TTC549 (cell line): ENCODE data around the gene HAUS3.
"Not testable (repeated sequence)": the region's sequence is repeated elsewhere in the genome, so short reads cannot be mapped to it uniquely, and the experiment has no call there.

ENCODE experiments used
- FAIRE-seq: peaks from 2 replicates; lab custom pipeline; 2012; peaks lifted over from hg19 to GRCh38; lab: Jason Lieb, UNC

HAUS3 gene

DNA sequence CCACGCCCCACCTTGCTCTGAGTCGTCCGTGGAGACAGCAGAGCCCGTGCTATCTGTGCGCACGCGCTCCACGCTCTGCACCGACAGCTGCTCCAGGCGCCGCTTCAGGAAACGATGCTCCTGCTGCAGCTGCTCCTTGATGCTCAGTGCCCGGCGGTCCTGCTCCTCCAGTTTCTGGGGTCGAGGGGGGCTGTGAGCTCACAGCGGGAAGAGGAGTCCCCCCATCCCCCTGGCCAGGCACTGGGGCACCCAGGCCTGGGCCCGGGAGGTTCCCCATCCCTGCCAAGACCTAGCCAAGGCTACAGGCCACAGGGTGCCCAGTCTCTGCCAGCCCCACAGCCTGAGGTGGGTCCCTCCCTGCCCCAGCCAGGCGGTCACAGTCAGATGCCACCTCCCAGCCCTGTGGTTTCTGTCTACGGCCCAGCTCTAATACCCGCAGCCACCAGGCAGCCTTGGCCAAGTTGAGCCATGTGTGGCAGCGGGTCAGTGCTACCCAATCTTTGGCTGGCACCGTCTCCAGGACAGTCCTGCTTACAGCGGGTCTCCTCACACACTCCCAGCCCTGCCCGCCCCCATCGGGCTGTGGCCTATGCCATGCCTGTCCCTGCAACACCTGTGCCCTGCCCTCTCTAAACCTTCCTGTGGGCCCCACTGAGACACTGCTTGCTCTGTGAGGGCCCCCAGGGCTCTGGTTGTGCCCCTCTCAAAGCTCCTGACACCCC, 9.3 kb upstream of the HAUS3 start:
- FAIRE-seq: no peak

DNA sequence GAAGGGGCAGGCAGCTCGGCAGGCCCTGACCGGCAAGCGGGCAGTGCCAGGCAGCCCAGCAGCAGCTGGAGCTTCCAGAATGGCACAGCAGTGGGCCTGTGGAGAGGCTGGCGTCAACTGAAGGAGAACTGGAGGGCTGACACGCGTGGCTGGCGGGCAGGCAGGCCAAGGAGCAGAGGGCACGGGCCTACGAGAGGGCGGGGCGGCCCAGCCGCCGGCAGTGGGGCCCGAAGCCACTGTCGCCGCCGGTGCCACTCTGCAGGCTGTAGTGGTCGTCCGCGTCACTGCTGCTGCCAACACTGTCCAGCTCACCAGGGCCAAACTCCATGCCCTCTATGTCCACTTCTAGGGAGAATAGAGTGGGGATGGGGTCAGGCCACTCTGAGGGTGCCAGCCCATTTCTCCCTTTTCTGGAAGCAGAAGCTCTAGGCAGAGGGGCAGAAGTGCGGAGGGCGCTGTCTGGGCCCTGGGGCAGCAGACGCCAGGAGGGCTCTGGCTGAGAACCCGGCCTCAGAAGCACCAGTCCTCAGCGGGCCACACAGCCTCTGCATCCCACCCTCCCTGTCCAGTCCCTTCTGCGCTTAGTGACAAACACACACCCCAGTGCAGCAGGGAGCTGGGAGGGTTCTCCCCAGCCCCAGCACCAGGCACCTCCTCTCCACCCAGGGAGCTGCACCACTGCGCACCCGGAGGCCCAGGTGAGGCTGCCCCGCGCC, 8.6 kb upstream of the HAUS3 start:
- FAIRE-seq: no peak

DNA sequence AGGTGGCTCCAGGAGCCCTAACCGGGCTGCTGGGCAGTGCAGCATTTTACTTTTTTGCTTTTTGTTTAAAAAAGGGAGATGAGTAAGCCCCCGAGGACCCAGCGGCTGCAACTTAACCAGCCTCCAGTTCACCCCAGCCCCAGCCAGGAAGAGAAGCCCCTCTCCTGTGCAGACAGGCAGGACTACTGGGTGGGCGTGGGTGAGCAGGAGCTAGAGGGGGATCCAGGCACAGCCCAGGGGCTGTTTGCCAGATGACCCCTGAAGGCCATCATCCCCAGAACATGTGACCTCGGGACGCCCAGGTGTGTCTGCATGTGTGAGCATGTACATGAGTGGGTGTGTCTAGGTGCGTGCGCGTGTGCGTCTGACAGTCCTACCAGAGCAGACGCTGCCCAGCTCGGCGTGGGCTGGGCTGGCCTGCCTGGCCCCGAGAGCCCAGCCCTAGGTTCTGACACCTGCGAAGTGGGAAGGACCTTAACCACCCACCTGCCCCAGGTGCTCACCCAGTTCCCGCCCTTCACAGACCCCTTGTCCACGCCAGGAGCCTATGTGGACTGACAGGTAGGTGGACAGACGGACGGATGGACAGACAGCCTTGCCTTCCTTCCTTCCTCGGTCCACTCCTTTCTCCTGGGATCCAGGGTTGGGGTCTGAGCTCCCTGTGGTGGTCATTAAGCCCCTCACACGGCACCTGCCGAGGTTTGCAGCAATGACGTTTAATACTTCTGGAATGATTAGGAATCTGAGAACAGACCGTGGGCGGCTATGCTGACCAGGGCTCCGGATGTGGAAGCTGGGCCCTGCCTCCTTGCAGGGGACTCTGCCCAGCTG, 7.8 kb upstream of the HAUS3 start:
- FAIRE-seq: no peak

DNA sequence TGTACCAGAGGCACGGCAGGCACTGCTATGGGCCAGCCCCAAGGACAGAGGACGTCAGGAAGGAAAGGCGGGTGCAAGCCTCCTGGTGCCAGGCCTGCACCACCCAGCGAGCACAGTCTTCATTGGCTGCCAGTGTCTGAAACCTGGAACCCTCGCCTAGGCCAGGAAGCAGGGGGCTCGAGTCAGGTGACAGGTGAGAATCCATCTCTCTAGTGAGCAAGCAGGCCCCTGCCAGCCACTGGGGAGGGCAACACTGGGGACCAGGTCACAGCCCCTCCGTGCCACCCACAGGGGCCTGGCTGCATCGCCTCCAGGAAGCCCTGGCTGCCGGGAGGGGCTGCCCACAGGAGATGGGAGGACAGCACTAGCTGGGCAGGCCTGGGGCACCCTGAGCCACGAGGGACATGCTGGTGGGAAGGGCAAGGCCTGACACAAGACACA, 6.9 kb upstream of the HAUS3 start:
- FAIRE-seq: no peak

DNA sequence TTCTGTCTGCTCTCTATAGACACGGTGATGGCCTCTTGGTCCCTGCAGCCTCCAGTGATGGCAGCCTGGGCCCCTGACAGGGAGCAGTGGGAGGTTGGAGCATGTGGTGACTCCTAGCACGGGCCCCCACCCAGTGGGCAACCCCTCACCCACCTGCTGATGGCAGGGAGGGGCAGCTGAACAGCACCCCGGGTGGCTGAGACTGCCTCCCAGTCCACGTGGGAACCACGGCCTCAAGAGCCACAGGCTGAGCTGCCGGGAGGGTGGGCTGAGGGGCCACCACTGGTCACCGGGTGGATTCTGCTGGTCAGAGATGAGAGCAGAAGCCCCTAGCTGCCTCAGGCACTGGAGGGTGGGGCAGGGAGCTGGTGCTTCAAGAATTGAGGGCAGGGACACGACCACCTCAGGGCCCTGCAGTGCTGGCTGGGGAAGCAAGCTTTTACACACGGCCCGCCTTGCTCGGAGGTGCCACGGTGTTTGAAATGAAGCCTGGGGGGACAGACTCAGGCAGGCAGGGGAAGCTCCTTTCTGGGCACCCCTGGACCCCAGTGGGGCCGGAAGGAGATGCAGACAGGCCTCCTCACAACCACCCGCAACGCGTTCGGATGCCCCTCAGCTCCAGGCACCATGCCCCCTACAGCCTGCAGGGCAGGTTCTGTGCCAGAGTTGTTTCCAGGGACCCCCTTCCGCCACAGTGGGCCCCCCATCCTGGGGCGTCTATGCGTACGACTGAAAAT, 6.3 kb upstream of the HAUS3 start:
- no peak for FAIRE-seq

DNA sequence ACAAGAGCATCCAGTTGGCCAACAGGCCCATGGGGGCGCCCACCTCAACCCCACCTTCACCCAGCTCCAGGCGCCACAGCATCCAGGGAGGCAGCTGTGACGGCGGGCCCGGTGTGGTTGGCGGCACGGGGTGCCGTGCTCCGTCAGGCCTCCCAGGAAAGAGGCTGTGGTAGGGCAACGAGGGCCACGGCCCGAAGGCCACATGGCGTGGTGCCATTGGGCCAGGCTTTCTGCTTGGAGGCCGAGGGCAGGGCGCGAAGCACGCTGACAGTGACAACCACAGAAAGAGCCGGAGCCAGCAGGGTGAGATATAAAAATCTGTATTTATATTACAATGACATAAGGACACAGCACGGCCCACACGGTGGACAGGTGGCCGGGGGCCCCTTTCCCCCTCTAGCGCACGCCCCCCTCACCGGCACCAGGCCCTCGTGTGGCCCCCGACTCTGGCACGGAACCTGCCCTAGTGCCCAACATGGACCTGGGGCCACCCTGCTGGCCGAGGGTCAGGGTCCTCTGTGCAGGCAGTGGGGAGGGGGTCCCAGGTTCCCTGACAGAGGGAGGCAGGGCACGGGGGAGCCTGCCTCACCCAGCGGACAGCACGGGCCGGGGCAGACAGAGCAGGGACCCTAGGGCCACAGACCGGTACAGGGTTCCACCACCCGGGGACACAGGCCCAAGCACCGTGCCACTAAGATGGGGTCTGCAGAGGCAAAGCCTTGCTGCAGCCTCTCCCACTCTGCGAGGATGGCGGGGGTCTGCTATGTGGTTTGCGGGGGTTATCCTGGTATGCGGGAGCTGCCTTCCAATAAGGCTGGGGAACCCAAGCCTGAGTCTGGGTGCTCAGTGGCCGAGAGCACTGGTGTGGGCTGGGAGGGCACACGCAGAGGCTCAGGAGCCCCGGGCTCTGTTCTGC, 5.5 kb upstream of the HAUS3 start:
- no peak for FAIRE-seq

DNA sequence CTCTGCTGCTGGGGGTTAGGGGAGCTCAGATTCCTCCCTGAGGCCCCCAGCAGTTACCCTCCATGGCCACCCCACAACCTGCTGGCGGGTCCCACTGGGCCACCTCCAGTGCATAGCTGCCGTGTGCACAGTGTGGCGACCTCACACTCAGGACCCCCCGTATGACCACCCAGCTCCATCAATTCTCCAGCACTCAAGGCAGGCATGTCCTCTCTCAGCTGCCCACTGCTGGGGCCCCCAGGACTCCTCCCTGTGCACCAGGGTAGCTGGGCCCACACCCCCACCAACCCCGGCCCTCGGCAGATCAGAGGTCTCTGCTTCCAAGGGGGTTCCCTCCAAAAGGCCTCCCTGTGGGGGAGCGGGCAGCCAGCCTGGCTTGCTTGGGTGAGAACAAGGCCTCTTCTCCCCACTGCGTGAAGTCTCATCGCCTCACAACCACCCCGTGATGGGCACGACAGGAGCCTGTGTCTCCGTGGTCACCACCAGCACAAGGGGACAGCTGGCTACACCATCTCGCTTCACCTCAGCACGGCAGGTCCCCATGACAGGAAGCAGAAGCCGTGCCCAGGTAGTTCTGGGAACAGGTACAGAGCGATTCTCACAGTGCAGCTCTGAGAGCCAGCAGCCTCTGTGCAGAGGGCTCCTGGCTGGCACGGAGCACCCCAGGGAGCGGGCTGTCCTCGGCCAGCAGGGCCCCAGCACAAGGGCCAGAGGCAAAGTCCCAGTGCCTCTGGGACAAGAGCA, 4.6 kb upstream of the HAUS3 start:
- no peak for FAIRE-seq

DNA sequence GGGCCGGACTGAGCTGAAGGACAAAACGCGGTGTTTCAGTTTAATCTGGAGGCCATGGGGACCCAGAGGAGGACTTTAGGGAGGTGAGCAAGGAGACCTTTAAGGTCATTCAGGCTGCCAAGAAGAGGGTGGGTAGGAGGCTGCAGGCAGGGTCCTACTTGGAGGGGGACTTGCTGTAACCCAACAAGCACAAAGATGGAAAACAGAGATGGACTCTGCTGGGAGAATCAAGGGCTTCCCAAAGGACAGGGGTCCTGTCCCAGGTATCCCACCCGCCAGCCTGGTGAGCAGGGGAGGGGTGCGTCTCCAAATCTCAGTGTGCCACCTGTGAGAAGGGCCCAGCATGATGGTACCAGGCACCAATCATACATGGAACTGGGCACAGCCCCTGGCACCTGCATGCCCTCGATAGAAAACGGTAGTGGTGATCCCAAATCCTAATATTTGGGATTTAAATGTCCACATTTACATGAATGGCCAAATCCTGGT, 3.9 kb upstream of the HAUS3 start:
- no peak for FAIRE-seq

DNA sequence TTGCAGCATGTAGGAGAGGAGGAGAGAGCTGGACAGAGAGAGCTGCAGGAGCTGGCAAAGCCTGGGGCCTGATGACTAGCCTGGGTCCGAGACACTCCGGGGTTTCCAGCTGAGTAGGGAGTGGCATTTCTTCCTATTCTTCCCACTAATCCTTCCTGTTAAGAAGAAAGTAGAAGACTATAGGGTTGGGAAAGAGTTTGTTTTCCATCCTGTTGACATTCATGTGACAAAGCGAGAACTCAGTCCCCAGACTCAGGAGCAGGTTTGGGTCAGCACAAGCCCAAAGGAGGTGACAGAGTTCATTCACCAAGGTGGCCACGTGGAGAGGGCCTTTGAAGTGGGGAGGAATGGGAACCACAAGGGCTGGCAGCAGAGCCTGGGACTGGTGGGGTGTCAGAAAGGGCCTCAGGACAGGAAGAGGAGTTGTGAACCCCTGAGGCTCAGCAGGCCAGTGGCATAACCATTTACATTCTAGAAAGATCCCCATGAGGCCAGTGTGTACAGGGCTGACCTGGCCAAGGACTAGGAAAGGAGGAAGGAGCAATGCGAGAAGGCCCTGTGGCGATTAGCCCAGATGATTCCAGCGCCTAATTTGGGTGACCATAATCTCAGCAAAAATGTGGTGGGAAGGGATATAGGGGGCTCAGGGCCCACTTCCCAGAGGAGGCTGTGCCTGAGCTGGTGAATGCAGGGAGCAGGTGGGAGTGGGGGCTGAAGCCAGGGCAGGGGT, 3.3 kb upstream of the HAUS3 start:
- FAIRE-seq: no peak

DNA sequence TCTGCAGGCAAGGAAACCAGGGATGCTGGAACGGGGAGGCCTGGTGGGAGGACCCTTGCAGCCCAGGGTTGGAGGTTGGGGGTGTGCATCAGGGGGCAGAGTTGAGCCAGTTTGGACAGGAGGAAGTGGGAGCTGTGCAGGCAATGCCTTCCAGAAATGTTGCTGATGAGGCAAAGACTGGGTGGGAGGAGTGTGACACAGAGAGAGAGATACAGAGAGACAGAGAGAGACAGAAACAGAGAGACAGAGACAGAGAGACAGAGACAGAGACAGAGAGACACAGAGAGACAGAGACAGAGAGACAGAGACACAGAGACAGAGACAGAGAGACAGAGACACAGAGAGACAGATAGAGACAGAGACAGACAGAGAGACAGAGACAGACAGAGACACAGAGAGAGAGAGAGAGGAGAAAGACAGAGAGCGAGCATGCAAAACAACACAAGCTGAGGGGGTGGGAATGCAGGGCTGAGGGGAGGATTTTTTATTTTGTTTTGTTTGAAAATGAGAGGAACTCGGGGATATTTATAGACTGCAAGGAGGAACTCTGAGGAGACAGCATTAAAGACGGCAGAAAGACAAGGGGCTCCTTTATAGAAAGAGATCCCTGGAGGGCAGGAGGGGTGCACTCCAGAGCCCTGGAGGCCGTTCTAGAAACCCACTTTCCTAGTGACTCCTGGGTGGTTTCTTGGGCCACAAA, 1.9 kb upstream of the HAUS3 start:
- no peak for FAIRE-seq

DNA sequence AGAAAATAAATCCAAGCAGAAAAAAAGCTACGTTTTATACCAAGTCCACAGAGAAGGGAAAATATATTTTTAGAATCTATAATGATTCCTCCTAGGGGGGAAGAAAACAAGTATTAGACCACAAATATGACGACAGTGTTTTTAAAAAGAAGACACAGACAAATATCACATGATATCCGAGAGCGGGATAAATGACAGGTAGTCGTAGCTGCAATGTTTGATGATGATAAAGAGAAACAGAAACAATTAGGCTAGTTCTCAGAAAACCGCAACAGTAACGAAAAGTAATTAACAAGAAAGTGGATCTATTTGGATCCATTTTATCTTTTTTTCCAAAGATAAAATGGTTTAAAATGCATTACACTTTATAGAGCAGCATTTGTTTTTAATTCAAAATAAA, 918 bp downstream of the HAUS3 start:
- no peak for FAIRE-seq

DNA sequence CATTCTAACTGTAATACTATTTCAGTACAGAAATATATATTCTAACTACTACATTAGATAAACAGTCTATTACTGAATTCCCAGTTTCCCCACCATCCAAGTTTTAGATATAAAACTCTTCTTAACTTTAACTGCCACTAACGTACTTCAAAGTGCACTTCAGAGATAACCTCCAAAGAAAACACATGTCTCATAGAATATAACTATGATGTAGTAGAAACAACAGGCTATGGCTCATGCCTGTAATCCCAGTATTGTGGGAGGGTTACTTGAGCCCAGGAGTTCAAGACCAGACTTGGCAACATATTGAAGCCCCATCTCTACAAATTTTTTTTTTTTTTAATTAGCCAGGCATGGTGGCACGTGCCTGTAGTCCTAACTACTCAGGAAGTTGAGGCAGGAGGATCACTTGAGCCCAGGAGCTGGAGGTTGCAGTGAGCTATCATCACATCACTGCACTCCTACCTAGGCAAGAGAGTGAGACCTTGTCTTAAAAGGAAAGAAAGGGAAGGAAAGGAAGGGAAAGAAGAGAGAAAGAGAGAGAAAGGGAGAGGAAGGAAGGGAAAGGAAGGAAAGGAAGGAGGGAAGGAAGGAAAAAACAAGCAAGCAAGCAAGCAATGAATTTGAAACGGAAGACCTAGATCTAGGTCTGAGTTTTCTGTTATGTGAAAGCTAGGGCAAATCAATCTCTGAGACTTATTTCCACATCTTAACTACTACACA, 4.8 kb downstream of the HAUS3 start:
- no peak for FAIRE-seq

DNA sequence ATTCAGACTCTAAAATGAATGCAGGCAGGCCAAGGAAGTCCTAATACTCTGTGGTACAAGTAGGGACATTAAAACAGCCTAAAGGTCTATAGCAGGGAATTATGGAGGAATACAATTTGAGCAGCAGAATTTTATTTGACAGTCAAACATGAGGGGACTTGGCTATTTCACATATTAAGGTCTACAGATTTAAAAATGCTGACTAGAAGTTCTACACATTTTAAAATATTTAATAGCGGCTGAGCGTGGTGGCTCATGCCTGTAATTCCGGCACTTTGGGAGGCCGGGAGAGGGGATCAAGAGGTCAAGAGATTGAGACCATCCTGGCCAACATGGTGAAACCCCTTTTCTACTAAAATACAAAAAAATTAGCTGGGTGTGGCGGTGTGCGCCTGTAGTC, 10.8 kb downstream of the HAUS3 start:
- no peak for FAIRE-seq

DNA sequence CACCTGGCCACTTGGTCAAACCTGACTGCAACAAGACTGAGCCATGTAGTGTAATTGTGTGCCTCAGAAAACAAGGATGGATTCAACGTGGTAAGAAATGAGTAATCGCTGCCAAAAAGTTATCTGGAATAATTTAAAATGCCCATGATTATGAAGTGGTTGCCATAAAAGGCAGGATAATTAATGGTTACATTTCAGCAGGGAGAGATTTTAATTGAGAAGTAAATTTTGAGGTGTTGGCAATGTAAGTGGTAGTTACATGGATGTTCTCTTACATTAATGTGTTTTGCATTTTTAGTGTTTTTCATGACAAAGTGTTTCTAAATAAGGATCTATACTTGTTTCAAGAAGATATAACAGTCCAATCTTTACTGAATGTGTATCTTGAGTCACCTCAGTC, 15.7 kb downstream of the HAUS3 start:
- FAIRE-seq: no peak

DNA sequence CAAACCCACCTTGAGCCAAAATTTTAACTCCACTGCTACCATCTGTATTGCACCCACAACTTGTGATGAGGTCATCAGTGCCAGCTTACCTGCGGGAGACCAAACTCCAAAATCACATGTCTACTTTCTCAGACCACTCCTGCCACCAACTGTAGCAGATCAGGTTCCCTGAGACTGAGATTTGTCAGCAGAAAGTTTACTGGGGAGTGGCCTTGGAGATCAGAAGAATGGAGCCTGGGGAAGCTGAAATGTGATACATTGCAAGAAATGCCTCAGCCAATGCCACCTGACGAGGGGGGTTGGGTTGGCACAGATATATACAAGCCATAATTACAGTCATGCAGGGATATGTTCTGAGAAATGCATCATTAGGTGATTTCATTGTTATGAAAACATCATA, 19.1 kb downstream of the HAUS3 start:
- no peak for FAIRE-seq

DNA sequence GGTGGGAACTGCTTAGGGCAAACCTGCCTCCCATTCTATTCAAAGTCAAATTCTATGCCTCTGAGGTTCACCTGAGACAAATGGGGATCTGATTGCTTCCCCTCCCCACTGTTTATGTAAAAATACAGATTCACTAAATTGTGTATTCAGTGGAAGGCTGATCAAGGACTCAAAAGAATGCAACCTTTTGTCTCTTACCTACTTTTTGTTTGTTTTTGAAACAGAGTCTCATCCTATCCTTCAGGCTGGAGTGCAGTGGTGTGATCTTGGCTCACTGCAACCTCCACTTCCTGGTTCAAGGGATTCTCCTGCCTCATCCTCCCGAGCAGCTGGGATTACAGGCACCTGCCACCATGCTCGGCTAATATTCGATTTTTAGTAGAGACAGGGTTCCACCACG, 20.5 kb downstream of the HAUS3 start:
- not testable (repeated sequence) for FAIRE-seq

DNA sequence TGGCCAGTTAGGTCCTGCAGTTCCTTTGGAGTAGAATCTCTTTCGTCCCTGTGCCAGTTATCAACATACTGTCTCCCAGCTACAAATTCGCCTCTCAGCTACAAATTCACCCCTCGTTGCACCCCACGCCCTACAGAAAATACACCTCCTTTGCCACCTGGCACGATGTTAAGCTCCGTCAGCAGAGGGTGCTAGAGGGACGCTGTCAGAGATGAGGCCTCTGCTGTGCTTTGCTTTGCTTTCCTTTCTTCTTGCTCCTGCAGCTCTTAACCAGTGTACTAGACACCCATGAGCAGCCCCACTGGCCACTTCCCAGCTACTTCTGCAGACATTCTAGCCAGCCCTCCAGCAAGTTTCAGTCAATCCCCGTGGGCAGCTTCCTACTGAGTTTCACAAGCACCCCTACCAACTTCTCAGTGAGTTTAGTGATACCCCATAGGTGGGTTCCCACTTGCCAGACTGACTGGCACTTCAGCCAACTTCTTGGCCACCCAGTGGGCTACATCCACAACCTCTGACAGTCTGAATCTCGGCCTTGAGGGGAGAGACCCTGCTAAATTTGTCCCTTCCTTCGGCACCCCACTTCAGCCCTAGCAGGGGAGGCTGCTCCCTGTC, 21.8 kb downstream of the HAUS3 start:
- FAIRE-seq: no peak

DNA sequence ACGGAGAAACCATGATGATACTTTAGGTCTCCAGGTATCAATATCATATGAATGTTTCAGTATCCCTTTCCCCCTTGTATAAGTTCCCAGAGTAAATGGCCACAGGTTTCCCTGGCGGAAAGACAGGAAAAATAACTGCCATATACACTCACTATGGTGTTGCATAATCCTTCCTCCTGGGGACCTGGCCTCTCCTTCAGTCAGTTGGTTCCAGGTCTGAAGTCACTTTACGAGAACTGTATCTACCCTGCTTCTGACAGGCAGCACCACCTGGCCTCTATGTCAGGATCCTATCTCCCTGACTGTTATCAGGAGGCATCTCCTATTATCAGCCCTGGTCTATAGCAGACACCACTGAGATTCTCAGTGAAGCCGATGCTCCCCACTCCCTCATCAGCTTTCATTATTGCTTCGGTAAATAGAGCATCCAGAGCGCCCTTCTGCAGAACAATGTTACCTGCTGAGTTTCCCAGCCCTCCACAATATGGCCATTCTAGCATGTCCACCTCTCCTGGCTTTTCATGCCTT, 22.6 kb downstream of the HAUS3 start:
- no peak for FAIRE-seq
